IMR-90 (cell line): ENCODE measurements around the gene TOMM7. TPM values are rescaled to one million over a fixed set of nuclear protein-coding genes. Genes with fewer than 3 reads are reported as not detected.

Experiments
- ATAC-seq: fragments of 200-7000 bp; cut with Tn5 transposase; 2 replicates; pipeline ENCODE4 v1.9.1; 2020; ENCODE audit warnings: low read depth, mild to moderate bottlenecking, moderate library complexity
- BruUV-seq: library from RNA; stranded (reverse); fragments of 400-500 nt; replicated peaks from 2 replicates; lab custom pipeline; 2021; lab: Mats Ljungman, UMichigan
- CTCF ChIA-PET: fragments of 300-600 bp; formaldehyde crosslinking; extraction: SDS; loops from one replicate; lab custom pipeline; 2021; ENCODE audit warnings: antibody characterized with exemption; lab: Yijun Ruan, JAX
- POLR2A ChIA-PET: fragments of 300-600 bp; sonication (Branson Sonifier 250); formaldehyde crosslinking; loops from one replicate; lab custom pipeline; 2022; ENCODE audit warnings: antibody characterized with exemption; ENCODE audit not compliant: unreplicated experiment; lab: Charles Lee
- DNase-seq: peaks from one replicate; pipeline ENCODE4 v3.0.0; 2013
- H2AFZ ChIP-seq: replicated peaks from 2 replicates; pipeline ENCODE3; 2013; ENCODE audit warnings: low read length, mild to moderate bottlenecking; ENCODE audit not compliant: poor library complexity
- H2AK5ac ChIP-seq: 2 replicates; pipeline ENCODE4 v1.6.1; 2013; ENCODE audit warnings: low read depth, low read length, inconsistent platforms
- H2AK9ac ChIP-seq: replicated peaks from 2 replicates; pipeline ENCODE3; 2013; ENCODE audit warnings: mild to moderate bottlenecking, low read depth, low read length, moderate library complexity; ENCODE audit not compliant: poor library complexity
- H2BK120ac ChIP-seq: 2 replicates; pipeline ENCODE4 v1.6.1; 2013; ENCODE audit warnings: low read depth, low read length, inconsistent platforms
- H2BK15ac ChIP-seq: 3 replicates; pipeline ENCODE4 v1.6.1; 2013; ENCODE audit warnings: low read depth, low read length, inconsistent platforms
- H2BK20ac ChIP-seq: 2 replicates; pipeline ENCODE4 v1.6.1; 2013; ENCODE audit warnings: low read depth, mild to moderate bottlenecking, inconsistent platforms, low read length, moderate library complexity
- H2BK5ac ChIP-seq: 2 replicates; pipeline ENCODE4 v1.6.1; 2013; ENCODE audit warnings: mild to moderate bottlenecking, low read depth, low read length, inconsistent platforms; ENCODE audit not compliant: poor library complexity, severe bottlenecking
- H3K14ac ChIP-seq: replicated peaks from 2 replicates; pipeline ENCODE4 v1.6.1; 2013; ENCODE audit warnings: low read depth, low read length, inconsistent platforms
- H3K18ac ChIP-seq: 2 replicates; pipeline ENCODE4 v1.6.1; 2013; ENCODE audit warnings: low read depth, low read length, control low read depth
- H3K23ac ChIP-seq: 2 replicates; pipeline ENCODE4 v1.6.1; 2013; ENCODE audit warnings: low read depth, low read length, inconsistent platforms
- H3K27ac ChIP-seq: 2 replicates; pipeline ENCODE4 v1.5.1; 2013; ENCODE audit warnings: mild to moderate bottlenecking, control low read depth, low read length; ENCODE audit not compliant: insufficient read depth
- H3K27me3 ChIP-seq: 2 replicates; pipeline ENCODE4 v1.6.1; 2013; ENCODE audit warnings: low read length; ENCODE audit not compliant: control insufficient read depth, insufficient read depth
- H3K36me3 ChIP-seq: 2 replicates; pipeline ENCODE4 v1.6.1; 2013; ENCODE audit warnings: low read length, mixed read lengths; ENCODE audit not compliant: control insufficient read depth, insufficient read depth
- H3K4ac ChIP-seq: 2 replicates; pipeline ENCODE4 v1.6.1; 2013; ENCODE audit warnings: low read depth, low read length, inconsistent platforms
- H3K4me1 ChIP-seq: 2 replicates; pipeline ENCODE4 v1.6.1; 2013; ENCODE audit warnings: low read length, mixed read lengths; ENCODE audit not compliant: control insufficient read depth, insufficient read depth
- H3K4me2 ChIP-seq: 2 replicates; pipeline ENCODE4 v1.6.1; 2013; ENCODE audit warnings: low read depth, mild to moderate bottlenecking, control low read depth, low read length, moderate library complexity
- H3K4me3 ChIP-seq: 2 replicates; pipeline ENCODE4 v1.5.1; 2013; ENCODE audit warnings: low read depth, mild to moderate bottlenecking, control low read depth, low read length, moderate library complexity; ENCODE audit not compliant: insufficient read depth
- H3K56ac ChIP-seq: 2 replicates; pipeline ENCODE4 v1.6.1; 2013; ENCODE audit warnings: low read length, inconsistent platforms; ENCODE audit not compliant: insufficient read depth; ENCODE audit errors: extremely low read depth
- H3K79me1 ChIP-seq, 2 experiments: 2 replicates each; pipeline ENCODE4 v1.6.1; 2013; ENCODE audit warnings: low read length in 2 of 2, inconsistent platforms in 1 of 2, low read depth in 1 of 2
- H3K9ac ChIP-seq: 2 replicates; pipeline ENCODE4 v1.6.1; 2013; ENCODE audit warnings: low read depth, low read length, control low read depth
- H3K9me1 ChIP-seq: 2 replicates; pipeline ENCODE4 v1.6.1; 2013; ENCODE audit warnings: low read length, inconsistent platforms; ENCODE audit not compliant: insufficient read depth
- H3K9me3 ChIP-seq: 2 replicates; pipeline ENCODE4 v1.6.1; 2013; ENCODE audit warnings: low read length; ENCODE audit not compliant: control insufficient read depth, insufficient read depth
- H4K20me1 ChIP-seq: 2 replicates; pipeline ENCODE4 v1.6.1; 2013; ENCODE audit warnings: low read length, inconsistent platforms; ENCODE audit not compliant: insufficient read depth
- H4K5ac ChIP-seq: 2 replicates; pipeline ENCODE4 v1.6.1; 2013; ENCODE audit warnings: mild to moderate bottlenecking, low read depth, low read length, control low read depth
- H4K8ac ChIP-seq, 2 experiments: 2 replicates each; pipeline ENCODE4 v1.6.1; 2013; ENCODE audit warnings: low read depth in 2 of 2, low read length in 2 of 2, control low read depth in 1 of 2, inconsistent platforms in 1 of 2
- H4K91ac ChIP-seq: 2 replicates; pipeline ENCODE4 v1.6.1; 2013; ENCODE audit warnings: low read depth, low read length, inconsistent platforms; ENCODE audit not compliant: insufficient read depth
- CHD1 ChIP-seq: IDR thresholded peaks from 2 replicates; pipeline ENCODE4 v1.6.1; 2012; ENCODE audit warnings: low read depth, low read length, improper control_type of control experiment
- ELK1 ChIP-seq: fragments of 150-350 bp; IDR thresholded peaks from 2 replicates; pipeline ENCODE4 v1.6.1; 2016; ENCODE audit warnings: low read depth, mild to moderate bottlenecking, low read length, moderate library complexity, borderline replicate concordance
- POLR2A ChIP-seq: IDR thresholded peaks from 2 replicates; pipeline ENCODE4 v1.6.1; 2012; ENCODE audit warnings: mild to moderate bottlenecking, low read depth, low read length
- USF2 ChIP-seq: fragments of 150-350 bp; IDR thresholded peaks from 2 replicates; pipeline ENCODE4 v1.6.1; 2017; ENCODE audit warnings: mild to moderate bottlenecking, antibody characterized with exemption, low read length, low read depth
- dilution Hi-C: fragments of 300-500 bp; cut with HindIII; formaldehyde crosslinking; loops from one replicate; pipeline ENCODE4 v1.14.3; 2018; ENCODE audit warnings: low sequenced_read_pairs; ENCODE audit not compliant: unreplicated experiment
- in situ Hi-C: fragments of 300-500 bp; cut with MboI; formaldehyde crosslinking; loops from 3 replicates; pipeline ENCODE4 v1.14.3; 2019; ENCODE audit warnings: low sequenced_read_pairs, inconsistent platforms, mixed read lengths
- intact Hi-C: fragments of 100-400 bp; cut with micrococcal nuclease; formaldehyde crosslinking; loops from 2 replicates; pipeline ENCODE4 v1.10.0; 2022
- polyA plus RNA-seq, 3 experiments: library from polyadenylated mRNA; depleted of rRNA; stranded (reverse); fragments of >200 nt; gene quantifications; 2 replicates each; pipeline ENCODE4 v1.2.3, GENCODE V29; 2012; ENCODE audit warnings: low replicate concordance in 1 of 3
- total RNA-seq: library from RNA; depleted of rRNA; stranded (reverse); fragments of >200 nt; gene quantifications from 2 replicates; pipeline ENCODE4 v1.2.3, GENCODE V29; 2012

TOMM7 gene
- total and polyA plus RNA-seq, 2 of the 4 experiments (the other 2 are of a cell fraction), result 67.2 to 727 TPM

- Histone ChIP-seq H3K4ac (no peak overlapping the region), H2BK5ac (no peak overlapping the region), H3K9me3 (no peaks in the 10 kb centered on the region), H3K9me1 (peaks cover 12% of the 10 kb centered on the region), H3K27me3 (no peaks in the 10 kb centered on the region), H3K23ac (no peak overlapping the region), H3K56ac (no peak overlapping the region), H3K79me1 (peaks cover 0 to 21% of the 10 kb centered on the region in 2 experiments; a peak in 2 of 4 replicates), H2AK9ac (no peak overlapping the region), H2AK5ac (no peak overlapping the region), H2AFZ (no peak overlapping the region), H2BK120ac (no peak overlapping the region), H4K91ac (no peak overlapping the region), H4K8ac (no peak overlapping the region), H2BK20ac (no peak overlapping the region), H3K14ac (no peak overlapping the region), H2BK15ac (no peak overlapping the region), H3K36me3 (no peaks in the 10 kb centered on the region), H3K4me2 (no peak overlapping the region), H3K4me3 (no peak overlapping the region), H3K18ac (no peak overlapping the region), H4K5ac (no peak overlapping the region), H3K27ac (no peak overlapping the region), H3K9ac (no peak overlapping the region), H3K4me1 (peaks cover 11% of the 10 kb centered on the region), H4K20me1 (no peaks in the 10 kb centered on the region)
- no peak for TF ChIP-seq ELK1
- no peak for TF ChIP-seq POLR2A
- TF ChIP-seq CHD1, result no peak
- no peak for TF ChIP-seq USF2
- ChIA-PET POLR2A (no interaction called here), CTCF (no interaction called here)
- in situ Hi-C loops, result no loop called here
- dilution Hi-C loops, result no loop called here
- DNase-seq, result no peak
- intact Hi-C loops, result no loop called here
- ATAC-seq, result no peak
- no TSS peak for BruUV-seq
Observed at GRCh38 chr7:22871661-22872060, 49.0 kb upstream of the TOMM7 start.
